ENCODE results near the gene HIRA.
"Not testable (repeated sequence)": the region's sequence is repeated elsewhere in the genome, so short reads cannot be mapped to it uniquely, and the experiment has no call there.

- TF ChIP-seq FOXA1 (IDR thresholded peaks at IDR 0.05); CTCF (IDR thresholded peaks at IDR 0.05; ENCODE audit: low read depth, low read length, missing input control); ATF3 (IDR thresholded peaks at IDR 0.05); JUND (IDR thresholded peaks at IDR 0.05); RAD21 (IDR thresholded peaks at IDR 0.05); MAX (IDR thresholded peaks at IDR 0.05); YY1 (IDR thresholded peaks at IDR 0.05); SP1 (IDR thresholded peaks at IDR 0.05); GABPA (IDR thresholded peaks at IDR 0.05 in 1 of 2, conservative IDR thresholded peaks at IDR 0.05 in 1 of 2); ZBTB33 (IDR thresholded peaks at IDR 0.05); REST (IDR thresholded peaks at IDR 0.05); HNF4G (IDR thresholded peaks at IDR 0.05); FOXA2 (IDR thresholded peaks at IDR 0.05): not testable (repeated sequence)
Measured at GRCh38 chr22:19330205-19330604, 101.3 kb downstream of the HIRA start.
